Panc1 (cell line): ENCODE measurements around the gene SLC25A36. TPM values are rescaled to one million over a fixed set of nuclear protein-coding genes. Genes with fewer than 3 reads are reported as not detected.
A peak's percentile ranks its signal among the peaks of the same experiment; 100 is the strongest.

ENCODE experiments used
- ATAC-seq: fragments of 200-7000 bp; cut with Tn5 transposase; 2 replicates; pipeline ENCODE4 v1.9.1; 2020; ENCODE audit warnings: mild to moderate bottlenecking, moderate library complexity
- BruUV-seq: library from RNA; stranded (reverse); fragments of 400-500 nt; replicated peaks from 2 replicates; lab custom pipeline; 2021; lab: Mats Ljungman, UMichigan
- CTCF ChIA-PET: fragments of 300-600 bp; sonication (Branson Sonifier 250); formaldehyde crosslinking; loops from one replicate; lab custom pipeline; 2022; ENCODE audit warnings: antibody characterized with exemption; lab: Charles Lee
- POLR2A ChIA-PET: fragments of 300-600 bp; sonication (Branson Sonifier 250); formaldehyde crosslinking; loops from one replicate; lab custom pipeline; 2022; ENCODE audit warnings: antibody characterized with exemption; lab: Charles Lee
- DNase-seq: peaks from one replicate; pipeline ENCODE4 v3.0.0-alpha.2; 2010; ENCODE audit warnings: low read depth, low spot score
- H3K27ac ChIP-seq: 2 replicates; pipeline ENCODE4 v1.5.1; 2011; ENCODE audit warnings: mild to moderate bottlenecking, low read length, inconsistent platforms
- H3K27me3 ChIP-seq: fragments of 200-500 bp; sonication (Bioruptor generic); 2 replicates; pipeline ENCODE4 v1.6.0; 2014; ENCODE audit warnings: low read length, inconsistent platforms; ENCODE audit not compliant: control insufficient read depth, insufficient read depth
- H3K36me3 ChIP-seq: fragments of 200-500 bp; sonication (Bioruptor generic); 2 replicates; pipeline ENCODE4 v1.5.1; 2014; ENCODE audit warnings: inconsistent platforms, mild to moderate bottlenecking, low read length, moderate library complexity; ENCODE audit not compliant: control insufficient read depth, insufficient read depth
- H3K4me1 ChIP-seq: 2 replicates; pipeline ENCODE4 v1.5.1; 2011; ENCODE audit warnings: inconsistent platforms, mild to moderate bottlenecking, low read length, moderate library complexity; ENCODE audit not compliant: control insufficient read depth, insufficient read depth
- H3K4me3 ChIP-seq, 2 experiments: 2 replicates each; pipeline ENCODE4 v1.5.1; 2011 to 2012; ENCODE audit warnings: low read depth in 2 of 2, low read length in 2 of 2, mild to moderate bottlenecking in 2 of 2, inconsistent platforms in 1 of 2, moderate library complexity in 1 of 2
- H3K9me3 ChIP-seq: fragments of 200-500 bp; sonication (Bioruptor generic); 2 replicates; pipeline ENCODE4 v1.5.1; 2014; ENCODE audit warnings: low read depth, mild to moderate bottlenecking, inconsistent platforms, low read length, moderate library complexity; ENCODE audit not compliant: control insufficient read depth, insufficient read depth
- CTCF ChIP-seq: fragments of 450-650 bp; IDR thresholded peaks from 2 replicates; pipeline ENCODE4 v1.5.1; 2017; ENCODE audit warnings: mild to moderate bottlenecking
- POLR2AphosphoS5 ChIP-seq: IDR thresholded peaks from 2 replicates; pipeline ENCODE4 v1.6.1; 2012; ENCODE audit warnings: mild to moderate bottlenecking, low read depth, low read length, moderate library complexity
- SIN3A ChIP-seq: IDR thresholded peaks from 2 replicates; pipeline ENCODE4 v1.6.1; 2012; ENCODE audit warnings: low read depth, mild to moderate bottlenecking, low read length, moderate library complexity, borderline replicate concordance; ENCODE audit not compliant: insufficient read depth
- TCF7L2 ChIP-seq: IDR thresholded peaks from 2 replicates; pipeline ENCODE4 v1.6.1; 2011; ENCODE audit warnings: mild to moderate bottlenecking, low read depth, low read length, inconsistent platforms
- in situ Hi-C: cut with HindIII; loops from 2 replicates; pipeline ENCODE4 v1.10.0; 2016; ENCODE audit warnings: low sequenced_read_pairs, low pct_unique_long_range_greater_than_20kb
- intact Hi-C: fragments of 100-400 bp; cut with micrococcal nuclease; formaldehyde crosslinking; loops from one replicate; pipeline ENCODE4 v1.10.0; 2022; ENCODE audit not compliant: unreplicated experiment
- total RNA-seq: library from RNA; stranded (reverse); gene quantifications from one replicate; pipeline ENCODE4 v1.2.1, GENCODE V29; 2021; ENCODE audit not compliant: unreplicated experiment
- TF ChIP-seq, protein P1 (sequence below), 2 experiments: IDR thresholded peaks; 2 replicates each; pipeline ENCODE4 v1.6.1; 2011 to 2012; ENCODE audit warnings: low read depth in 2 of 2, control low read depth in 1 of 2, low read length in 1 of 2, mild to moderate bottlenecking in 1 of 2, moderate library complexity in 1 of 2; ENCODE audit not compliant: insufficient read depth in 1 of 2

The SLC25A36 gene
- total RNA-seq, 1 experiment from 2014 or later: 69.5 TPM

DNA sequence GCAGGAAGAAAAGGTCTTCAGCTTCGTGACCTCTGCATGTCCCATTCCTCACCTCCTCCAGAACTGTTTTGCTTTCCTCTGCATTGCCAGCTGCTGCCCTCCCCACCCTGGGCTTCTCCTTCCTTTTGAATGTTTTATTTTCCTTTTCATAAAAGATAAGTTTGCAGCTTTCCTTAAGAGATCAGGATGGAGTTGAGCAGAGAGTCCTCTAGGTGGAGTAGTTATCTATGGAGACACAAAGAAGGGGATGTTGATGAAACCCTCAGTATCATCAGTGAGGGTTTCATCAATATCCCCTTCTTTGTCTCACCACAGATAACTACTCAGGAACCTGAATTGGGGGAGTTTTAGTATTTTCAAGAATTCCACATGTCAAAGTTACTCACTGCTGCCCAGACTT lies 19.0 kb upstream of the SLC25A36 start:
- no peaks in the 10 kb centered on the region for H3K4me1 ChIP-seq
- no peaks in the 10 kb centered on the region for H3K36me3 ChIP-seq
- H3K4me3 ChIP-seq: no peak overlapping the region
- POLR2A ChIA-PET: no interaction called here
- in situ Hi-C loops: no loop called here
- peaks cover 11% of the 10 kb centered on the region; the same call in 1 of the 2 replicates for H3K27me3 ChIP-seq
- intact Hi-C loops: no loop called here
- TF ChIP-seq CTCF: peak; percentile 70
- TF ChIP-seq, protein P1, sequence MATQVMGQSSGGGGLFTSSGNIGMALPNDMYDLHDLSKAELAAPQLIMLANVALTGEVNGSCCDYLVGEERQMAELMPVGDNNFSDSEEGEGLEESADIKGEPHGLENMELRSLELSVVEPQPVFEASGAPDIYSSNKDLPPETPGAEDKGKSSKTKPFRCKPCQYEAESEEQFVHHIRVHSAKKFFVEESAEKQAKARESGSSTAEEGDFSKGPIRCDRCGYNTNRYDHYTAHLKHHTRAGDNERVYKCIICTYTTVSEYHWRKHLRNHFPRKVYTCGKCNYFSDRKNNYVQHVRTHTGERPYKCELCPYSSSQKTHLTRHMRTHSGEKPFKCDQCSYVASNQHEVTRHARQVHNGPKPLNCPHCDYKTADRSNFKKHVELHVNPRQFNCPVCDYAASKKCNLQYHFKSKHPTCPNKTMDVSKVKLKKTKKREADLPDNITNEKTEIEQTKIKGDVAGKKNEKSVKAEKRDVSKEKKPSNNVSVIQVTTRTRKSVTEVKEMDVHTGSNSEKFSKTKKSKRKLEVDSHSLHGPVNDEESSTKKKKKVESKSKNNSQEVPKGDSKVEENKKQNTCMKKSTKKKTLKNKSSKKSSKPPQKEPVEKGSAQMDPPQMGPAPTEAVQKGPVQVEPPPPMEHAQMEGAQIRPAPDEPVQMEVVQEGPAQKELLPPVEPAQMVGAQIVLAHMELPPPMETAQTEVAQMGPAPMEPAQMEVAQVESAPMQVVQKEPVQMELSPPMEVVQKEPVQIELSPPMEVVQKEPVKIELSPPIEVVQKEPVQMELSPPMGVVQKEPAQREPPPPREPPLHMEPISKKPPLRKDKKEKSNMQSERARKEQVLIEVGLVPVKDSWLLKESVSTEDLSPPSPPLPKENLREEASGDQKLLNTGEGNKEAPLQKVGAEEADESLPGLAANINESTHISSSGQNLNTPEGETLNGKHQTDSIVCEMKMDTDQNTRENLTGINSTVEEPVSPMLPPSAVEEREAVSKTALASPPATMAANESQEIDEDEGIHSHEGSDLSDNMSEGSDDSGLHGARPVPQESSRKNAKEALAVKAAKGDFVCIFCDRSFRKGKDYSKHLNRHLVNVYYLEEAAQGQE (IDR thresholded peaks at IDR 0.05; ENCODE audit: insufficient read depth in 1 of 2, low read depth in 2 of 2, low read length in 1 of 2): no peak
- CTCF ChIA-PET: interaction anchor here (0.8 kb wide), 1 partner anchor 46 kb away, joined by 3 read pairs; no protein-coding TSS in a partner anchor
- no TSS peak for BruUV-seq
- no peak overlapping the region for H3K27ac ChIP-seq
- DNase-seq: no peak
- peak; percentile 83; the same call in 1 of the 2 replicates for ATAC-seq
- no peaks in the 10 kb centered on the region for H3K9me3 ChIP-seq

GRCh38 chr3:140924097-140924873 lies 17.4 kb upstream of the SLC25A36 start:
- Histone ChIP-seq H3K36me3 (no peaks in the 10 kb centered on the region), H3K4me3 (no peak overlapping the region), H3K4me1 (no peaks in the 10 kb centered on the region), H3K9me3 (no peaks in the 10 kb centered on the region), H3K27me3 (peaks cover 11% of the 10 kb centered on the region; the same call in 1 of the 2 replicates), H3K27ac (no peak overlapping the region)
- BruUV-seq: no TSS peak
- CTCF ChIA-PET: no interaction called here
- intact Hi-C loops: no loop called here
- ATAC-seq (no peak), DNase-seq (no peak)
- POLR2A ChIA-PET: no interaction called here
- TF ChIP-seq POLR2AphosphoS5 (no peak), SIN3A (no peak), TCF7L2 (no peak)
- TF ChIP-seq, protein P1 (IDR thresholded peaks at IDR 0.05; ENCODE audit: insufficient read depth in 1 of 2, low read depth in 2 of 2, low read length in 1 of 2): no peak
- in situ Hi-C loops: no loop called here
